Progenitor cell of endocrine pancreas (in vitro differentiated cells): ENCODE results near the gene FUT3. TPM values are rescaled to one million over a fixed set of nuclear protein-coding genes. Genes with fewer than 3 reads are reported as not detected.

Experiments
- DNase-seq: peaks from one replicate; pipeline ENCODE4 v3.0.0; 2021; ENCODE audit warnings: low spot score; ENCODE audit not compliant: unreplicated experiment
- H3K27ac Mint-ChIP-seq: 2 replicates; pipeline ENCODE4 v1.8.0; 2021; ENCODE audit warnings: mild to moderate bottlenecking, moderate library complexity, mixed read lengths
- H3K27me3 Mint-ChIP-seq: 2 replicates; pipeline ENCODE4 v1.8.0; 2021; ENCODE audit warnings: mixed read lengths
- H3K36me3 Mint-ChIP-seq: 2 replicates; pipeline ENCODE4 v1.8.0; 2022; ENCODE audit warnings: mixed read lengths; ENCODE audit not compliant: insufficient read depth
- H3K4me1 Mint-ChIP-seq: 2 replicates; pipeline ENCODE4 v1.8.0; 2021; ENCODE audit warnings: low read depth, mixed read lengths
- H3K4me3 Mint-ChIP-seq: 2 replicates; pipeline ENCODE4 v1.8.0; 2021; ENCODE audit warnings: low read depth, mild to moderate bottlenecking, moderate library complexity, mixed read lengths
- H3K9me3 Mint-ChIP-seq: 2 replicates; pipeline ENCODE4 v1.8.0; 2021; ENCODE audit warnings: low read depth, mixed read lengths
- CTCF ChIP-seq: fragments of 200-600 bp; sonication (generic); IDR thresholded peaks from one replicate; pipeline ENCODE4 v1.5.0; 2021; ENCODE audit warnings: antibody characterized with exemption, mild to moderate bottlenecking; ENCODE audit not compliant: unreplicated experiment
- total RNA-seq: library from RNA; stranded (reverse); gene quantifications from 2 replicates; pipeline ENCODE4 v1.2.1, GENCODE V29; 2021

The FUT3 gene
- total RNA-seq, 1 donor from 2014 or later: not detected

GRCh38 chr19:5820785-5821184 lies 30.5 kb downstream of the FUT3 start:
- Mint-ChIP-seq H3K4me3 (no peak overlapping the region), H3K27ac (peak overlapping the region; percentile 62), H3K36me3 (no peaks in the 10 kb centered on the region), H3K27me3 (peaks cover 23% of the 10 kb centered on the region), H3K4me1 (no peaks in the 10 kb centered on the region), H3K9me3 (no peaks in the 10 kb centered on the region)
- TF ChIP-seq CTCF: no peak
- DNase-seq: no peak

- Mint-ChIP-seq H3K27me3 (peaks cover 26% of the 10 kb centered on the region), H3K4me3 (no peak overlapping the region), H3K27ac (no peak overlapping the region), H3K36me3 (no peaks in the 10 kb centered on the region), H3K9me3 (no peaks in the 10 kb centered on the region), H3K4me1 (no peaks in the 10 kb centered on the region)
- no peak for TF ChIP-seq CTCF
- no peak for DNase-seq
These were observed 32.7 kb downstream of the FUT3 start for GRCh38 chr19:5818594-5818993.

GRCh38 chr19:5817218-5817617 lies 34.0 kb downstream of the FUT3 start:
- Mint-ChIP-seq H3K4me1 (no peaks in the 10 kb centered on the region), H3K27me3 (peaks cover 26% of the 10 kb centered on the region), H3K36me3 (no peaks in the 10 kb centered on the region), H3K9me3 (no peaks in the 10 kb centered on the region), H3K4me3 (no peak overlapping the region), H3K27ac (no peak overlapping the region)
- no peak for TF ChIP-seq CTCF
- DNase-seq: no peak

- Mint-ChIP-seq H3K9me3 (no peaks in the 10 kb centered on the region), H3K27me3 (peaks cover 23% of the 10 kb centered on the region), H3K4me3 (no peak overlapping the region), H3K36me3 (no peaks in the 10 kb centered on the region), H3K27ac (no peak overlapping the region), H3K4me1 (no peaks in the 10 kb centered on the region)
- DNase-seq: no peak
- no peak for TF ChIP-seq CTCF
These were observed 36.4 kb downstream of the FUT3 start for GRCh38 chr19:5814852-5815246.

- DNase-seq: no peak
- Mint-ChIP-seq H3K9me3 (no peaks in the 10 kb centered on the region), H3K36me3 (no peaks in the 10 kb centered on the region), H3K4me1 (no peaks in the 10 kb centered on the region), H3K4me3 (no peak overlapping the region), H3K27me3 (peaks cover 23% of the 10 kb centered on the region), H3K27ac (no peak overlapping the region)
- no peak for TF ChIP-seq CTCF
These were observed 37.0 kb downstream of the FUT3 start for GRCh38 chr19:5814123-5814851.
